Ishikawa (cell line): ENCODE data around the gene RPL35.

Experiments used
- CEBPB ChIP-seq: IDR thresholded peaks from 2 replicates; pipeline ENCODE4 v1.6.1; 2012
- CREB1 ChIP-seq: IDR thresholded peaks from 2 replicates; pipeline ENCODE4 v1.6.1; 2012; ENCODE audit warnings: low read depth
- EGR1 ChIP-seq: IDR thresholded peaks from 2 replicates; pipeline ENCODE4 v1.6.1; 2012
- EP300 ChIP-seq: IDR thresholded peaks from 2 replicates; pipeline ENCODE4 v1.6.1; 2012; ENCODE audit warnings: borderline replicate concordance
- FOXM1 ChIP-seq: IDR thresholded peaks from 2 replicates; pipeline ENCODE4 v1.6.1; 2012; ENCODE audit warnings: low read depth, borderline replicate concordance
- MAX ChIP-seq: IDR thresholded peaks from 2 replicates; pipeline ENCODE4 v1.6.1; 2012
- NFIC ChIP-seq: IDR thresholded peaks from 2 replicates; pipeline ENCODE4 v1.6.1; 2012
- RAD21 ChIP-seq: IDR thresholded peaks from 2 replicates; pipeline ENCODE4 v1.6.1; 2012; ENCODE audit warnings: low read depth
- TAF1 ChIP-seq: IDR thresholded peaks from 2 replicates; pipeline ENCODE4 v1.6.1; 2012; ENCODE audit warnings: low read depth, mild to moderate bottlenecking
- TCF12 ChIP-seq: IDR thresholded peaks from 2 replicates; pipeline ENCODE4 v1.6.1; 2012; ENCODE audit warnings: low read depth
- TEAD4 ChIP-seq: IDR thresholded peaks from 2 replicates; pipeline ENCODE4 v1.6.1; 2012
- YY1 ChIP-seq: IDR thresholded peaks from 2 replicates; pipeline ENCODE4 v1.6.1; 2012; ENCODE audit warnings: low read depth
- ZBTB7A ChIP-seq: IDR thresholded peaks from 2 replicates; pipeline ENCODE4 v1.6.1; 2012; ENCODE audit warnings: low read depth
- TF ChIP-seq, protein P1 (sequence below): IDR thresholded peaks from 2 replicates; pipeline ENCODE4 v1.6.1; 2012
- TF ChIP-seq, protein P2 (sequence below): IDR thresholded peaks from 2 replicates; pipeline ENCODE4 v1.6.1; 2012; ENCODE audit warnings: low read depth, mild to moderate bottlenecking

RPL35 gene

DNA sequence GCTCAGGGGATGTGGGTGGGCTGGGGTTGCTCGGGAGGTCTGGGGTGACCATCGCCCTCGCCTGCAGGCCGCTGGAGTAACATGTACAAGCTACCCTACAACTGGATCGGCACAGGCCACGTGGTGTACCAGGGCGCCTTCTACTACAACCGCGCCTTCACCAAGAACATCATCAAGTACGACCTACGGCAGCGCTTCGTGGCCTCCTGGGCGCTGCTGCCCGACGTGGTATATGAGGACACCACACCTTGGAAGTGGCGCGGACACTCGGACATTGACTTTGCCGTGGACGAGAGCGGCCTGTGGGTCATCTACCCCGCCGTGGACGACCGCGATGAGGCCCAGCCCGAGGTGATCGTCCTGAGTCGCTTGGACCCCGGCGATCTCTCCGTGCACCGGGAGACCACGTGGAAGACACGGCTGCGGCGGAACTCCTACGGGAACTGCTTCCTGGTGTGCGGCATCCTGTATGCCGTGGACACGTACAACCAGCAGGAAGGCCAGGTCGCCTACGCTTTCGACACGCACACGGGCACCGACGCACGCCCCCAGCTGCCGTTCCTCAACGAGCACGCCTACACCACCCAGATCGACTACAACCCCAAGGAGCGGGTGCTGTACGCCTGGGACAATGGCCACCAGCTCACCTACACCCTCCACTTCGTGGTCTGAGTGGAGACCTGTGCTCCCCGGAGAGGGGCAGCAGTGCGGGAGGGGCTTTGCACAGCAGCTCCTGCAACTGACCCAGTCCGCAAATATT is 51.8 kb downstream of the RPL35 start:
- TF ChIP-seq NFIC = no peak

GRCh38 chr9:124809211-124809610 is 52.5 kb downstream of the RPL35 start:
- TF ChIP-seq YY1 (no peak), CEBPB (no peak), FOXM1 (no peak), EGR1 (no peak), NFIC (no peak), TCF12 (no peak)
- TF ChIP-seq, protein P1, sequence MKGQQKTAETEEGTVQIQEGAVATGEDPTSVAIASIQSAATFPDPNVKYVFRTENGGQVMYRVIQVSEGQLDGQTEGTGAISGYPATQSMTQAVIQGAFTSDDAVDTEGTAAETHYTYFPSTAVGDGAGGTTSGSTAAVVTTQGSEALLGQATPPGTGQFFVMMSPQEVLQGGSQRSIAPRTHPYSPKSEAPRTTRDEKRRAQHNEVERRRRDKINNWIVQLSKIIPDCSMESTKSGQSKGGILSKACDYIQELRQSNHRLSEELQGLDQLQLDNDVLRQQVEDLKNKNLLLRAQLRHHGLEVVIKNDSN = no peak
- TF ChIP-seq, protein P2, sequence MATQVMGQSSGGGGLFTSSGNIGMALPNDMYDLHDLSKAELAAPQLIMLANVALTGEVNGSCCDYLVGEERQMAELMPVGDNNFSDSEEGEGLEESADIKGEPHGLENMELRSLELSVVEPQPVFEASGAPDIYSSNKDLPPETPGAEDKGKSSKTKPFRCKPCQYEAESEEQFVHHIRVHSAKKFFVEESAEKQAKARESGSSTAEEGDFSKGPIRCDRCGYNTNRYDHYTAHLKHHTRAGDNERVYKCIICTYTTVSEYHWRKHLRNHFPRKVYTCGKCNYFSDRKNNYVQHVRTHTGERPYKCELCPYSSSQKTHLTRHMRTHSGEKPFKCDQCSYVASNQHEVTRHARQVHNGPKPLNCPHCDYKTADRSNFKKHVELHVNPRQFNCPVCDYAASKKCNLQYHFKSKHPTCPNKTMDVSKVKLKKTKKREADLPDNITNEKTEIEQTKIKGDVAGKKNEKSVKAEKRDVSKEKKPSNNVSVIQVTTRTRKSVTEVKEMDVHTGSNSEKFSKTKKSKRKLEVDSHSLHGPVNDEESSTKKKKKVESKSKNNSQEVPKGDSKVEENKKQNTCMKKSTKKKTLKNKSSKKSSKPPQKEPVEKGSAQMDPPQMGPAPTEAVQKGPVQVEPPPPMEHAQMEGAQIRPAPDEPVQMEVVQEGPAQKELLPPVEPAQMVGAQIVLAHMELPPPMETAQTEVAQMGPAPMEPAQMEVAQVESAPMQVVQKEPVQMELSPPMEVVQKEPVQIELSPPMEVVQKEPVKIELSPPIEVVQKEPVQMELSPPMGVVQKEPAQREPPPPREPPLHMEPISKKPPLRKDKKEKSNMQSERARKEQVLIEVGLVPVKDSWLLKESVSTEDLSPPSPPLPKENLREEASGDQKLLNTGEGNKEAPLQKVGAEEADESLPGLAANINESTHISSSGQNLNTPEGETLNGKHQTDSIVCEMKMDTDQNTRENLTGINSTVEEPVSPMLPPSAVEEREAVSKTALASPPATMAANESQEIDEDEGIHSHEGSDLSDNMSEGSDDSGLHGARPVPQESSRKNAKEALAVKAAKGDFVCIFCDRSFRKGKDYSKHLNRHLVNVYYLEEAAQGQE = no peak

GRCh38 chr9:124808246-124808956 is 53.4 kb downstream of the RPL35 start:
- no peak for TF ChIP-seq CREB1
- TF ChIP-seq, protein P1 = no peak
- TF ChIP-seq, protein P2 = no peak
- no peak for TF ChIP-seq MAX
- no peak for TF ChIP-seq YY1
- TF ChIP-seq EGR1 = no peak
- TF ChIP-seq NFIC = no peak
- no peak for TF ChIP-seq EP300
- no peak for TF ChIP-seq TAF1
- TF ChIP-seq TCF12 = no peak
- no peak for TF ChIP-seq RAD21
- TF ChIP-seq ZBTB7A = no peak
- TF ChIP-seq CEBPB = no peak
- TF ChIP-seq FOXM1 = no peak
- TF ChIP-seq TEAD4 = no peak
